Astrocyte of the cerebellum (primary cell): Measurements from ENCODE around the gene BCAP29.

Source experiments
- DNase-seq: peaks from one replicate; pipeline ENCODE4 v3.0.0-alpha.2; 2011; ENCODE audit warnings: low read depth
- H3K4me3 ChIP-seq: 2 replicates; pipeline ENCODE4 v1.5.1; 2011; ENCODE audit warnings: mild to moderate bottlenecking, low read depth, low read length, moderate library complexity
- CTCF ChIP-seq: IDR thresholded peaks from 2 replicates; pipeline ENCODE4 v1.5.1; 2012; ENCODE audit warnings: low read length, low read depth, moderate library complexity, mild to moderate bottlenecking; ENCODE audit errors: missing control alignments
- in situ Hi-C: cut with HindIII; loops from 2 replicates; pipeline ENCODE4 v1.10.0; 2017; ENCODE audit warnings: low sequenced_read_pairs

Gene BCAP29

GRCh38 chr7:107668296-107668695, 88.2 kb downstream of the BCAP29 start:
- no peak for DNase-seq
- in situ Hi-C loops: no loop called here
- no peak for TF ChIP-seq CTCF
- no peak overlapping the region for H3K4me3 ChIP-seq
